Right renal cortex interstitium (tissue), 3 donors: ENCODE results near the gene TRANK1. TPM values are rescaled to one million over a fixed set of nuclear protein-coding genes. Genes with fewer than 3 reads are reported as not detected.

Experiments used
- DNase-seq, 3 donors: peaks; one replicate each; pipeline ENCODE4 v3.0.0-alpha.2; 2013; ENCODE audit warnings: low read depth in 3 of 3, low spot score in 2 of 3
- polyA plus RNA-seq, 3 donors: library from polyadenylated mRNA; unstranded; fragments of 120-200 nt; gene quantifications; one replicate each; pipeline ENCODE4 v1.2.1, GENCODE V29; 2013; ENCODE audit not compliant: insufficient read length in 3 of 3

The TRANK1 gene
- polyA plus RNA-seq, 3 donors = 5.5 to 8.3 (median 5.8) TPM

DNA sequence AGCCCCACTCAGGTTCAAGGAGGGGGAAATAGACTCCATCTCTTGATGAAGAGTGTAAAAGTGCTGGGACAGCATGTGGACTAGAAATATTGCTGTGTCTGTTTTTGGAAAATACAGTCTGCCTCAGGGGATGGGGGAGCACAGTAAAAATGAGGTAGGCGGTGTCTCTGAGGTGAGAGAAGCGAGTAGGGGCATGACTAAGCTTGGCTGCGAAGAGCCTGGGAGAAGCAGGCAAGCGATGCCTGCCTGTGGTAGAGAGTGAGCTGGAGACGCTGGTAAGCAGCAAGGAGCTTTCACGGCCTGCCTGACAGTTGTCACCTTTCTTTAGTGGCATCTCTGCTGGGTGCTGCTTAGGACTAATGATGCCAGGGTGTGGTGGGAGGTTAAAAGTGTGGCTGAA is 131.5 kb downstream of the TRANK1 start:
- no peak for DNase-seq

DNA sequence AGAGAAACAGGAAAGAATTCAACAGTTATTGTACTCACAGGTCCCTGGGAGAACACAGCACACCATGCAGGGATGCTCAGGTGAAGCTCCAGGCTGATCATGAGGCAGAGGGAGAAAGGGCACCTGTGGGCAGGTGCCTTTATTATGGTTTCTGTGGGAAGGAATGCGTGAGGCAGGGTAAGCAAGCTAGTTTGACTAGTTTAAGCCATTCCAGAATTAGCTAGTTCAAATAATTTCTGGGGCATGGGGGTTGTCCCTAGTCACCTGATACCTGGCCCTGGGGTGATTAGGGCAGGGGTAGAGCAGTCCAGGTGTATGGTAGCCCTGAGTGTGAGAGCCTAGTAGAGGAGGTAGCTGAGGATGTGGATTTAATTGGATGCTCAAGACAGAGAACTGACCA is 132.6 kb downstream of the TRANK1 start:
- DNase-seq = no peak

DNA sequence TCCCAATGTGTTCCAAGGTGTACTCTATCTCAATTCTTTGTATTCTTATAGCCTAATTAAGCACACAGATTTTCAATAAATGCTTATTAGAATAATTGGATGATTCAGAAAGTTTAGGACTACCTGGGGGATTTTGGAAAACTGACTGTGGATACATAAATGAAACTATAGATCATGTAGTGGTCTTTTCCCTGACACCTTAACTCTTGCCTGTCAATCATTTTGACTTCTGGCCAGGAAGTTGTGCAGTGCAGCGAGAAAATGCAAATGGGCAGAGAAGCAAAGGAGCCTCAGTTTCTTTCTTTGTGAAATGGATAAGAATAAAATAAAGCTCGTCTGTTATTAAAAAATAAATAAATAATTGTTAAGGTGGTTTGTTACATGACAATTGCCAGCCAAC is 133.1 kb downstream of the TRANK1 start:
- DNase-seq = no peak

DNA sequence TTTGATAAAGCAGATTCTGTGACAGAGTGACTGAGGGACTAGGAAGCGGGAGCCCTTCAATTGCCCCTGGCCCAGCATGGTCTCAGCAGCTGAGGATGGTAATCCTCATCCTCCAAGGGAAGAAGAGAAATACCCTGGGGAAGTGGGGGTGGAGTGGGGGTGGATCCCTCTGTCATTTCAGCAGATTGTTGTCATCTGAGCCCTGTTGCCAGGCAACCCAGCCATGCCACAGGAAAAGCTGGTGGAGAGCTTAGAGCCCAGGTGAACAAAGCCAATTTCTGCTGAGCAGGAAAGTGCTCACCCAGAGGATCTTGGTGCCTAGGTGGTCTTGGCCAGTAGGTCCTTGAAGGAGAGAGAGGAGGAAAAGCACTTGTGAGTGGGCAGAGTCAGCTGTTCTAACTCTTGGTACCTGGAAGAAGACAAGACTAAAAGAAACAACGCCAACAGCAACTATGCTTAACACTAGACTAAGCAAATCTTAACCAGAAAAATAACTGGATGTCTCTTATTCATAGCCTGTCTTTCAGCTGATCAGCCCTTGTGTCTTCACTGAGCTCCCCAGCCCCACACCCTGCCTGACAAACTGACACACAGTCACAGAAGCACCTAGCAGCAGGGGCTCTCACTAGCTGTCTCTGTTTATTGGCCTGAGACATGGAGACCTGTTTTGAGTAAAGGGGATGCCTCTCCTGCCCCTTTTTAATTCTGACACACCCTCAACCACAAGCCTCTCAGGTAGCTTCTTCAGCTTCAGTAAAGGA is 140.4 kb downstream of the TRANK1 start:
- no peak for DNase-seq

DNA sequence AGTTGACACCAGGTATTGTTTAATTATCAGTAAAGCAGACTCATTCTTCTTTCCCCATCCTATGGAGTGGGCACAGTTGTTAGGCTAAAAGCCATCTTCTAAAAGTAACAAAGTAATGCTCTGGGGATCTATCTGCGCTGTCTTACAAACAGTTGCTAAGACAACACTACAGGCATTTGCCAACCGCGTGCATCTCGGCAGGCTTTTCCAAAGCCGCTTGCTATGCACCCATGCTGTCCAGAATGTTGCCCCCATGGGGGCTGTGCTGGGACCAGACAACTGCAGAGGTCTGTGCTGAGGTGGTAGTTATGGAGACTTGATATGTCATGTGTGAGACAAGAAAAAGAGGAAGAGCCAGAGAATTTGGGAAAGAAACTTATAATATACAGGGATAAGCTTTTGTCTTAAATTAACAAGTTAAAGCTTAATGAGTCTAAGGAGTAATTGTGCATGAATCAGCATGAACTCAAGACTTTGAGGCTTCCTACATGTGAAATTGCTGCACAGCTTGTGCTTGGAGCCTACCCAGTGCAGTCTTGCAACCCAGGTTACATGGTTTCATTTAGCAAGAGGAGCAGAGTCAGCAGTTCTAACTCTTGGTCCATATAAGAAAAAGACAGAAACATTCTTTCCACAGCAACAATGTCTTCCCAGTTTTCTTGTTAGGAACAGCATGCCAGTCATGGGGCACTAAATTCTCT is 141.6 kb downstream of the TRANK1 start:
- no peak for DNase-seq

DNA sequence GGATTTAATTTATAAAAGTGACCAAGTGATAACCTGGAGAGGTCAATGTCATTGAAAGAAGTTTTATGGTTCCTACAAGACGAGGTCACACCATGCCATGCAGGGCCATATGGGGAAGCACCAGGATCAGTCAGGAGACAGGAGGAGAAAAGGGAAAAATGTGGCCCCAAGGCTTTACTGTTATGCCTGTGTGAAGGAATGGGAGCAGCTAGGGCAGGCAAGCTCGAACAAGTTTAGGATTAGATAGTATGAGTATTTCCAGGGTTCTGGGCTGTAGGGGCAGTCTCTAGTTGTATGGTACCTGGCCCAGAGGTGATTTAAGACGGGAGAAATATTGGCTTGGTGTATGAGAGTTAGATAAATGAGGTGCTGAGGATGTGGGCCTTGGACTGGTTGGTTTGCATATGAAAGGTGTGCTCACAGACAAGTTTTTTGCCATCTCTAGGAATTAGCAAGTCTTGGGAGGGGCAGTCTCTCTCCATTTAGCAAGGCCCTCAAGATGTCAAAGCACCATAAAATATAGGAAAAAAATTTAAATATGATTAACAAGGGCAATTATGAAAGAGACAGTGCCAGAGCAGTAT is 144.2 kb downstream of the TRANK1 start:
- DNase-seq = no peak

DNA sequence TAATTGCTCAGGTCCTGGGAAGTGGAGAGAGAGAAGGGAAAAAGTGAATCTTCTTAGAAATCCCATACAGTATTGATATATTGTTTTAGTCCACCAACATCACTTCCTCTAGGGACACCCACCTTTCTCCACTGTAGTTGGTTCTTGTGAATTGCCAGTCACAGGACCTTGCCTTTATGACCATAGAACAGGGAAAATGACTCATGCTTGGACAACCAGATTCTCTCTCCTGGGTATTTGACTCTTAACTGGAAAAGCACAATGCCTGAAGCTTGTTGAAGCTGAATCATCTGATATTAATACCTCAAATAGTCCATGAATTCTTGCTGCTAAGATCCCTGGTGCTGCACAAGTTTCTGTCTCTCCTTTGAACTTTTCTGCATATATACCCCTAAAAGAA is 148.0 kb downstream of the TRANK1 start:
- no peak for DNase-seq

DNA sequence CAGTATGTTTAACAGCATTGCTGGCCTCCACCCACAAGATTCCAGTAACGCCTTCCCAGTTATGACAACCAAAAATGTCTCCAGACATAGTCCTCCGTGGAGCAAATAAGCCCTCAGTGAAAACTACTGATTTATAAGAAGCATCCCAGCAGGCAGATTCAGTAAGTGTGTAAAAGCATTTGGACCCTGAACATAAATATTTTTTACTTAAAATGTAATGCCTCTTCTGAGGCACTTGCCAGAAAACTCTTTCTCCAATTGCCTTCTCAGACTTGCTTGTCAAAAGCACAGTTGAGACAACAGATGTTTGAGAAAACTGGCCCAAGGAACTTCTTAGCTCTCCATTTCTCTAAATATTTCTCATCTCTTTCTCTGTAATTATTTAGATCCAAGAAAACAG is 148.7 kb downstream of the TRANK1 start:
- DNase-seq = no peak

DNA sequence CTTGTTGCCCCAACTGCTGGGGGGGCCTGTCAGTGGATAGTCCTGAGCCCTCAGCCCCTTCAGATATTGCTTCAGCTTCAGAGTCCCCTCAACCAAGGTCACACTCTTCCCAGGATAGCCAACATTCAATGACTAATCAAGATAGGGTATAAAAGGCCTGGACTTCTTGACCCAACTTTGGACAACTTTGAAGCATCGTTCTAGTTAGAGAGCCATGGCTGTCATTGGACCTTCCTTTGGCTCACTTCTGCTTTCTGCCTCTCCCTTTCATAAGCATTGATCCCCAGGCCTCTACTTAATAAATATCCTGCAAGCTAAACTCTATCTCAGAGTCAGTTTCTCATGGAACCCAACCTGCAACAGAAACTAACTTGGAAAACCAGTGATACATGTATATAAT is 149.2 kb downstream of the TRANK1 start:
- DNase-seq = no peak

DNA sequence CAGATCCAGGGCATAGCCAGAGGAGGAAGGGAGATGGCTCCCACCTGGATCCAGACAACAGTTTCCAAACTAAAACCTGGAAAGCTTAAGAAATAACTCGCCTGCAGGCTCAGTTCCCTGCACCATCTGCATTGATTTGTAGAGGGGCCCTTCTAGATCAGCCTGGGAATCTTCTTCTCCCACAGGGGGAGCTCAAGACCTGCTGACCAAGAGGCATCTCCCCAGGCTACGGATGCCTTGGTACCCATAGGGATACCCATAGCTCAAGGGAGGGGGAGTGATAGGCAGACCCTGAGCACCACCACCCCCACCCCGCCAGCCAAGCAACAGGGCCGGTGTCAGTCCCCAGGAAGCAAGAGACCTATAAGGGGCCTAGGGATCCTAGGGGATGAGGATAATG is 152.5 kb downstream of the TRANK1 start:
- DNase-seq = no peak

DNA sequence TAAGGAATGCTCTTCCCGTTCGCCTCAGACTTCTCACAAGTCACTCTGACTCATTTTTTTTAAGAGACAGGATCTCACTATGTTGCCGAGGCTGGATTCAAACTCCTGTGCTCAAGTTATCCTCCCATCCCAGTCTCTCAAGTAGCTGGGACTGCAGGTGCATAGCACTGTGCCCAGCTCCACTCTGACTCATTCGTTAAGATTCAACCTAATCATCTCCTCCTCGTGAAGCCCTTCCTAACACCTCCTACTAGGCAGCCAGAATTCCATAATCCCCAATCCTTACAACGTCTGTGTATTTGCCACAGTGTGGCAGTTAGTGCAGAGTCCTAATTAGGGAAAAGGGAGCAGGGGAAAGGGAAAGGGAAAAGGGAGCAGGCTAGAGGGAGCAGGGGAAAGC is 154.1 kb downstream of the TRANK1 start:
- DNase-seq = no peak

DNA sequence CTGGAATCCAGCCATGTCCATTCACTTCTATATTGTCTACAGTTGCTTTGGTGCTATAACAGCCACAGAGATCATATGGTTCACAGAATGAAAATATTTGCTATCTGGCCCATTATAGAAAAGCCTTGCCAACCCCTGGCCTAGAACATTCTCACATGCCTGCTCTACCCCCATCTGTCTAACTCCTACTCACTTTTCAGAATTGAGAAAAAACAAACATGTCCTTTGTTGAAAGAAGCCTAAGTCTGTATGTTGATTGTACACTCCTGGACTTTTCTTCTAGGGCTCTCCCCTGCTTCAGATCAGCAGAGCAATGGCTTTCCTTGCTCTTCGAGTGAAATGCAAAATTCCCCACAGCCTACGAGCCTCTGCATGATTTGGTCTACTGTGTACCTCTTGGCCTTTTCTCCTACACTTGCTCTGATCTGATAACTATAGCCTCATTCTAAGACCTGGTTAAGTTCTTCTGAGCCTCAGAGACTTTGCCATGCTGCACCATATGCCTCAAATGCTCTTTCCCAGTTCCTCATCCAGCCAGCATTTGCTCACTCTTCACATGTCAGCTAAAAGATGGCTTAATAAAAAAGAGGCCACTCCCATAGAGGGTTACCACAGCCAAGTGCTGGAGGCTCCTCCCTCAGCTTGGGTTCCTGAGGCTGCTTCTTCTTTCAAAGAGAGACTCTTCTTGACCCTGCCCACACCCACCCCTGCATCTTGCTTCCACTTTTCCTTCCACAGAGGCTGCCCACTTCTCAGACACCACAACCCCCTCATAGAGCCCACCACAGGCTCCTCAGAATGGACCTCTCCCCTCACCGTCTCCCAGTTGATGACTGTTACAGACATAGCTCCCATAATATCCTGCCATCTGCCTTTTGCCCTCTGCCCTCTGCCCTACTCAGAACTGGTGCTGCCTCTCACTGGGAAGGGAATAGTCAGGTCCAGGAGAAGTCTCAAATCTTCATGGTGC is 157.6 kb downstream of the TRANK1 start:
- no peak for DNase-seq

DNA sequence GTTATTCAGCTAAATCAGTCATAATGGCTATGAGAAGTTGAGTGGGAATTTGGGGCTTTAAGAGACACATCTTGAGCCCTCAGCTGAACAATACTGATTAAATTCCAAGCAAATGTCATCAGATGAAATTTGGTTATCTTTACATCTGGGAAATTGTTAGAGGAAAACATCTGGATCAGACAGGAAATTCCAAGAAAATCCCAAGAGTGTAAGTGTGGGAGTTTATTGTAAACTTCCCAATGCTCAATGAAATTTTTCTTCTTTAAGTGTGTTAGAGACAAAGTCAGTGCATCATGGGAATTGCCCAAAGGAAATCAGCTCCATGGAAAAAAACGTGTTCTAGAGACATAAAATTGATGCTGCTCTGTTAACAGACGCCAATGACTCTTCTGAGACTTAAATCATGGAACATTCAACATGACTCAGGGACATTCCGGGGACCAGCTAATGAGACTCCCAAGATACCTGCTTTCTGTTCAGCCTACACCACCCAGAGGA is 160.7 kb downstream of the TRANK1 start:
- no peak for DNase-seq

DNA sequence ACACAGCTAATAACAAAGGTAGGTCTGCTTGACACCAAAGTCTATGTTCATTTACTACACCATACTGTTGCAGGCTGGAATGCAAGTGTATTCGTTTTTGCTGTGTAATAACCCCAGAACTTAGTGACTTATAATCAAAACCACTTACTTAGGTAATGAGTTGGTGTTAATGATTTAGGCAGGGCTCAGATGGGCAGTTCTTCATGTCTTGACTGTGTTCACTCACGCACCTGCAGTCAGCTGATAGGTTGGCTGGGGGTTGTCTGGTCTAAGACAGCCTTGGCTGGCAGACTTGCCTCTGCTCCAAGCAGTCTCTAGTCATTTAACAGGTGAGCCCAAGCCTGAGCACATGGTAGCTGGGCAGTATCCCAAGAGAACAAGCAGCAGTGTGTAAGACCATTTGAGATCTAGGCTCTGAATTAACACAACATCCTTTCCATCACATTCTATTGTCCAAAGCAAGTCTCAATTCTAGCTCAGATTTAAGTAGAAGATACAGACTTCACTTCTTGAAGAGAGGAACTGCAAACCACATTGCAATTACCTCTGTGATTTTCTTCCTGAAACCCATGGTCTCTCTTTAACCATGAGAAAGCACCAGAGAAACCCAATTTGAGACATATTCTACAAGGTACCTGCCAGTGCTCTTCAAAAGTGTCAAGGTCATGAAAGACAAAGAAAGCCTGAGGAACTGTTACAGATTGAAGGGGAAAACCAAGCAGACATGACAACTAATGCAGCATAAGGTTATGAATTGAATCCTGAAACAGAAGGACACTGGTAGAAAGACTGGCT is 167.2 kb downstream of the TRANK1 start:
- DNase-seq = no peak

Other genes with a start within 250 kb of the TRANK1 start
- 1 to 10 TPM in 1 of 3 donors, under 1 TPM in 2; 0.89 to 1.3 (median 0.96) TPM for gene DCLK3, start 180.5 kb downstream of the TRANK1 start, polyA plus RNA-seq
- gene EPM2AIP1, start 48.1 kb upstream of the TRANK1 start, polyA plus RNA-seq = 10 to 100 TPM; 43.5 to 57.6 (median 57.2) TPM
- 10 to 100 TPM; 48.1 to 56.3 (median 51.5) TPM for gene MLH1, start 48.5 kb upstream of the TRANK1 start, polyA plus RNA-seq
- gene LRRFIP2, start 229.5 kb upstream of the TRANK1 start, polyA plus RNA-seq = 10 to 100 TPM; 39.6 to 42.9 (median 40.5) TPM